GM19099 (cell line): ENCODE measurements around the gene JAG1.

Source experiments
- POLR2A ChIP-seq: IDR thresholded peaks from 3 replicates; pipeline ENCODE4 v1.6.1; 2011; ENCODE audit warnings: low read depth; ENCODE audit not compliant: insufficient read length; ENCODE audit errors: extremely low read depth

The JAG1 gene

GRCh38 chr20:10604865-10605440 is 68.8 kb downstream of the JAG1 start:
- TF ChIP-seq POLR2A, result no peak

GRCh38 chr20:10603971-10604864 is 69.6 kb downstream of the JAG1 start:
- no peak for TF ChIP-seq POLR2A

- TF ChIP-seq POLR2A, result no peak
Observed at GRCh38 chr20:10603378-10603777, 70.4 kb downstream of the JAG1 start.

- TF ChIP-seq POLR2A, result no peak
Observed at GRCh38 chr20:10602221-10602871, 71.5 kb downstream of the JAG1 start.

- TF ChIP-seq POLR2A, result no peak
Observed at GRCh38 chr20:10597637-10598036, 76.2 kb downstream of the JAG1 start.

GRCh38 chr20:10596710-10597121 is 77.1 kb downstream of the JAG1 start:
- TF ChIP-seq POLR2A, result no peak

GRCh38 chr20:10595985-10596384 is 77.8 kb downstream of the JAG1 start:
- no peak for TF ChIP-seq POLR2A

- TF ChIP-seq POLR2A, result no peak
Observed at GRCh38 chr20:10595266-10595665, 78.5 kb downstream of the JAG1 start.

- no peak for TF ChIP-seq POLR2A
Observed at GRCh38 chr20:10594296-10594868, 79.4 kb downstream of the JAG1 start.

- no peak for TF ChIP-seq POLR2A
Observed at GRCh38 chr20:10591946-10592521, 81.8 kb downstream of the JAG1 start.

- TF ChIP-seq POLR2A, result no peak
Observed at GRCh38 chr20:10590950-10591671, 82.7 kb downstream of the JAG1 start.
